Fibroblast of mammary gland (primary cell): ENCODE data around the gene CEP72.

Experiments used
- DNase-seq: peaks from one replicate; pipeline ENCODE4 v3.0.0-alpha.2; 2010; ENCODE audit warnings: low read depth
- H3K4me3 ChIP-seq: 2 replicates; pipeline ENCODE4 v1.5.1; 2011; ENCODE audit warnings: low read depth, mild to moderate bottlenecking, low read length, moderate library complexity; ENCODE audit not compliant: control insufficient read depth
- CTCF ChIP-seq: conservative IDR thresholded peaks from 2 replicates; pipeline ENCODE4 v1.5.1; 2011; ENCODE audit warnings: low read depth, low read length, inconsistent platforms; ENCODE audit not compliant: control insufficient read depth, insufficient read depth

The CEP72 gene

GRCh38 chr5:587403-587802, 24.7 kb upstream of the CEP72 start:
- no peak for DNase-seq
- H3K4me3 ChIP-seq: no peak overlapping the region
- TF ChIP-seq CTCF: no peak

- no peak for TF ChIP-seq CTCF
- no peak overlapping the region for H3K4me3 ChIP-seq
- no peak for DNase-seq
These were observed 23.6 kb upstream of the CEP72 start for GRCh38 chr5:588406-588995.

- no peak overlapping the region for H3K4me3 ChIP-seq
- DNase-seq: no peak
- no peak for TF ChIP-seq CTCF
These were observed 23.0 kb upstream of the CEP72 start for GRCh38 chr5:589173-589572.

- DNase-seq: no peak
- H3K4me3 ChIP-seq: no peak overlapping the region
- TF ChIP-seq CTCF: no peak
These were observed 22.6 kb upstream of the CEP72 start for GRCh38 chr5:589588-589987.

- no peak for DNase-seq
- TF ChIP-seq CTCF: no peak
- H3K4me3 ChIP-seq: no peak overlapping the region
These were observed 21.8 kb upstream of the CEP72 start for GRCh38 chr5:590346-590745.

GRCh38 chr5:591746-592145, 20.4 kb upstream of the CEP72 start:
- no peak overlapping the region for H3K4me3 ChIP-seq
- no peak for TF ChIP-seq CTCF
- DNase-seq: no peak

GRCh38 chr5:592158-592557, 20.0 kb upstream of the CEP72 start:
- DNase-seq: no peak
- no peak for TF ChIP-seq CTCF
- H3K4me3 ChIP-seq: no peak overlapping the region
